ENCODE data around the gene ALDH16A1.

DNA sequence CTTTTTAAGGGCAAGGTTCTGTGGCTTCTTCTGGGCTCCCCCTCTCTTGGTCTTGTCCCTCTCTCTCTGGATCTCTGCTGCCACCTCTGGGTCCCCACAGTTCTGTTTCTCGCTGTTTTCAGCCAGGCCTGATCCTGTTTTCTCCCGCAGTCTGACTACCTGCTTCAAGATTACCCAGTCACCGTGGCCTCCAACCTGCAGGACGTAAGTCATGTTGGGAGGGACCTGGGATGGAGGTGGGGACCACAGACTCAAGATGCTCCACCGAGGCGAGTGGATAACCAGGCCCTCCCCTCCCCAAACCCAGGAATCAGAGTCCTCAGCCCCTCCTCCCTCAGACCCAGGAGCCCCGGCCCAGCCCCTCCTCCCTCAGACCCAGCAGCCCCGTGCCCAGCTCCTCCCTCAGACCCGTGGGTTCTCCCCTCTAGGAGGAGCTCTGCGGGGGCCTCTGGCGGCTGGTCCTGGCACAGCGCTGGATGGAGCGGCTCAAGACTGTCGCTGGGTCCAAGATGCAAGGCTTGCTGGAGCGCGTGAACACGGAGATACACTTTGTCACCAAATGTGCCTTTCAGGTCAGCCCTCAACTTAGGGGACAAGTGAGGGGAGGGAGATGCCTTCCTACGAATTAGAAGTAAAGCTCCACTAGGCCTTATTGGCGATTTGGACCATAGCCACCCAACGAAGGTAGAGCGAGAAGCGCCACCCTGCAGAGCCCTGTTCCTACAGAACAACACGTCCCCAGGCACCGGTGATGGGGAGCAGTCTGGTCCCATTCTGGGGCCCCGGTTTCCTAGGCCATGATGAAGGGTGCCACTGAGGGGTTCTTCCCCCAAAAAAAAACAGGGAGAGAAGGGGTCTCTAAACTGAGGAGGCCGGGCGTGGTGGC, 23.2 kb downstream of the ALDH16A1 start:
- TF ChIP-seq MYC (IDR thresholded peaks at IDR 0.05; ENCODE audit: low read depth, low read length) = no peak
- TF ChIP-seq CTCF (IDR thresholded peaks at IDR 0.05; ENCODE audit: extremely low read depth in 1 of 2, insufficient read depth in 1 of 2, low read depth in 1 of 2, low read length in 2 of 2) = peak; percentile 57 to 77
- no peak for TF ChIP-seq POLR2AphosphoS5 (IDR thresholded peaks at IDR 0.05; ENCODE audit: insufficient read depth, low read depth, low read length)
- TF ChIP-seq, protein P1, sequence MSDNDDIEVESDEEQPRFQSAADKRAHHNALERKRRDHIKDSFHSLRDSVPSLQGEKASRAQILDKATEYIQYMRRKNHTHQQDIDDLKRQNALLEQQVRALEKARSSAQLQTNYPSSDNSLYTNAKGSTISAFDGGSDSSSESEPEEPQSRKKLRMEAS (IDR thresholded peaks at IDR 0.05; ENCODE audit: insufficient read depth, insufficient read length) = no peak
- no peak for TF ChIP-seq EZH2 (IDR thresholded peaks at IDR 0.05; ENCODE audit: borderline replicate concordance, low read depth, low read length, severe bottlenecking)
- no peak for TF ChIP-seq GATA2 (IDR thresholded peaks at IDR 0.05; ENCODE audit: insufficient read depth, insufficient read length, low read depth, low read length)
